HepG2 (cell line): ENCODE data around the gene C16orf54. TPM values are rescaled to one million over a fixed set of nuclear protein-coding genes. Genes with fewer than 3 reads are reported as not detected.

Experiments used
- ETV5 ChIP-seq: IDR thresholded peaks from 2 replicates; pipeline ENCODE4 v1.6.1; 2018; ENCODE audit warnings: missing biosample characterization, missing genetic modification reagents, inconsistent platforms, borderline replicate concordance
- FOXJ3 ChIP-seq: sonication (generic); formaldehyde crosslinking; IDR thresholded peaks from 2 replicates; pipeline ENCODE4 v1.4.0; 2020; ENCODE audit warnings: missing genetic modification reagents, mild to moderate bottlenecking, borderline replicate concordance
- GLI4 ChIP-seq: sonication (generic); formaldehyde crosslinking; IDR thresholded peaks from 2 replicates; pipeline ENCODE4 v1.5.1; 2020; ENCODE audit warnings: missing genetic modification reagents, mild to moderate bottlenecking, moderate library complexity, borderline replicate concordance
- HNF1B ChIP-seq: sonication (generic); formaldehyde crosslinking; IDR thresholded peaks from 2 replicates; pipeline ENCODE4 v1.5.1; 2020; ENCODE audit warnings: mild to moderate bottlenecking, moderate library complexity, missing genetic modification reagents
- HNF4G ChIP-seq, 2 experiments: sonication (generic) in 1 of 2; formaldehyde crosslinking in 1 of 2; IDR thresholded peaks; 2 replicates each; pipeline versions ENCODE4 v1.4.0 to v1.6.1; 2011 to 2020; ENCODE audit warnings: borderline replicate concordance in 2 of 2, low read depth in 2 of 2, mild to moderate bottlenecking in 2 of 2, low read length in 1 of 2, missing genetic modification reagents in 1 of 2, moderate library complexity in 1 of 2
- HOXA3 ChIP-seq: sonication (generic); formaldehyde crosslinking; IDR thresholded peaks from 2 replicates; pipeline ENCODE4 v1.5.0; 2020; ENCODE audit warnings: missing genetic modification reagents
- IKZF1 ChIP-seq: fragments of 450-650 bp; IDR thresholded peaks from 2 replicates; pipeline ENCODE4 v1.7.1; 2016
- IKZF4 ChIP-seq: sonication (generic); formaldehyde crosslinking; IDR thresholded peaks from 2 replicates; pipeline ENCODE4 v1.5.1; 2020; ENCODE audit warnings: borderline replicate concordance, mild to moderate bottlenecking, low read depth, missing genetic modification reagents; ENCODE audit errors: not compliant biosample characterization
- JDP2 ChIP-seq: sonication (generic); formaldehyde crosslinking; IDR thresholded peaks from 2 replicates; pipeline ENCODE4 v1.8.1; 2022; ENCODE audit warnings: missing genetic modification reagents, borderline replicate concordance
- MLX ChIP-seq: IDR thresholded peaks from 2 replicates; pipeline ENCODE4 v1.6.1; 2016
- ONECUT2 ChIP-seq: sonication (generic); formaldehyde crosslinking; IDR thresholded peaks from 2 replicates; pipeline ENCODE4 v1.4.0; 2020; ENCODE audit warnings: missing genetic modification reagents
- SNAI1 ChIP-seq: sonication (generic); formaldehyde crosslinking; IDR thresholded peaks from 2 replicates; pipeline ENCODE4 v1.5.0; 2020; ENCODE audit warnings: mild to moderate bottlenecking, missing genetic modification reagents, borderline replicate concordance
- XRCC5 ChIP-seq: fragments of 200-400 bp; formaldehyde crosslinking; optimal IDR thresholded peaks from 2 replicates; pipeline ENCODE3; 2017; ENCODE audit warnings: mild to moderate bottlenecking, low read length
- ZFX ChIP-seq: sonication (generic); formaldehyde crosslinking; IDR thresholded peaks from 2 replicates; pipeline ENCODE4 v1.4.0; 2020; ENCODE audit warnings: mild to moderate bottlenecking, low read depth, missing genetic modification reagents, moderate library complexity
- ZKSCAN1 ChIP-seq: fragments of 150-350 bp; IDR thresholded peaks from 2 replicates; pipeline ENCODE4 v1.6.1; 2014; ENCODE audit warnings: low read length
- ZNF367 ChIP-seq: sonication (generic); formaldehyde crosslinking; IDR thresholded peaks from 2 replicates; pipeline ENCODE4 v1.4.0; 2020; ENCODE audit warnings: missing genetic modification reagents, borderline replicate concordance
- ZNF614 ChIP-seq: IDR thresholded peaks from 2 replicates; pipeline ENCODE4 v1.6.1; 2018; ENCODE audit warnings: missing biosample characterization, missing genetic modification reagents, inconsistent platforms, borderline replicate concordance
- ZNF746 ChIP-seq: sonication (generic); formaldehyde crosslinking; IDR thresholded peaks from 2 replicates; pipeline ENCODE4 v1.8.0; 2022; ENCODE audit warnings: mild to moderate bottlenecking, missing genetic modification reagents
- ZNF83 ChIP-seq: sonication (generic); formaldehyde crosslinking; IDR thresholded peaks from 2 replicates; pipeline ENCODE4 v1.4.0; 2020; ENCODE audit warnings: missing genetic modification reagents, mild to moderate bottlenecking, borderline replicate concordance
- ZSCAN29 ChIP-seq: sonication (generic); formaldehyde crosslinking; conservative IDR thresholded peaks from 2 replicates; pipeline ENCODE4 v1.4.0; 2020; ENCODE audit warnings: mild to moderate bottlenecking, missing genetic modification reagents
- ZSCAN9 ChIP-seq: IDR thresholded peaks from 2 replicates; pipeline ENCODE4 v1.6.1; 2016; ENCODE audit warnings: borderline replicate concordance
- polyA plus RNA-seq, 8 experiments: library from polyadenylated mRNA; depleted of rRNA in 3 of 8; stranded (reverse) in 7 of 8; unstranded in 1 of 8; fragments of >200 nt; fragmentation: Illumina TruSeq in 4 of 8; extraction: Trizol in 4 of 8; gene quantifications; 2 replicates each; pipeline versions ENCODE4 v1.2.1 to v1.2.3, GENCODE V29; 2011 to 2016; ENCODE audit warnings: low read depth in 4 of 8, missing spikeins in 1 of 8, mixed read lengths in 1 of 8; ENCODE audit not compliant: insufficient read depth in 1 of 8
- total RNA-seq, 5 experiments: library from RNA; depleted of rRNA; stranded (reverse); fragments of >200 nt; fragmentation: Illumina TruSeq; extraction: Trizol; gene quantifications; 2 replicates each; pipeline ENCODE4 v1.2.3, GENCODE V29; 2016; ENCODE audit warnings: low read depth in 1 of 5
- TF ChIP-seq, protein P1 (sequence below): sonication (generic); formaldehyde crosslinking; IDR thresholded peaks from 2 replicates; pipeline ENCODE4 v1.4.0; 2020; ENCODE audit warnings: mild to moderate bottlenecking, missing genetic modification reagents, borderline replicate concordance

The C16orf54 gene
- total and polyA plus RNA-seq, 2 of the 13 experiments (the other 11 are each of a cell fraction or from before 2014, with no cell fraction given) = not detected

DNA sequence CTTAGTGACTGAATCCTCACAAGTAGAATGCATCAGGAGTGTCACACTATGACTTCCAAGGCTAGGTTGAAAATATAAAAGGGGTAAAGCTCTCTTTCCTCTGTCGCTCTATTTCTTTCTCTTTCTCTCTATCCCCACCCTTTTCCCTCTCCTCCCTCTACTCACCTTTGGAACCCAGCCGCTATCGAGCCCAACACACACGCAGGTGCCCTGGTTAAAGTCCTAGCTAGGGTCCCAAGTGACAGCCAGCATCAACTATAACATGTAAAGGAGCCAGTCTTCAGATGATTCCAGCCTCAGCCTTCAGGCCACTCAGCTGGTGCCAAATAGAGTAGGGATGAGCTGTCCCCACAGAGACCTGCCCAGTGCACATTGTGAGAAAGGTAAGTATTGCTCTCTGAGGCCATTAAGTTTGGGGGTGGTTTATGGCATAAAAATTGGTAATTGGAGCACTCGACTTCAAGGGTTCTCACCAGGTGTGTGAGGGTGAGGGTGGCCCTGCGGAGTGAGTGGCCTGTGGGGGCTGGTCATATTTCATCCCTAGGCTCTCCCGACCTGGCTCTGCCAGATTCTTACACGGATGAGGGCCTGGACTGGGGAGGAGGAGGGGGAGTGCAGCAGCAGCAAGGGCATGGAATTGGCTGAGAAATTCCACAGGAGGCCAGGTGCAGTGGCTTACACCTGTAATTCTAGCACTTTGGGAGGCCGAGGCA, 14.9 kb upstream of the C16orf54 start (continued):
- TF ChIP-seq ONECUT2 (CRISPR knock-in tag) = no peak
- TF ChIP-seq ZNF83 (CRISPR knock-in tag) = no peak
- 0 out of 2 replicates have a peak, but pooled peaks have one; percentile 11 for TF ChIP-seq ZNF614 (CRISPR knock-in tag)
- no peak for TF ChIP-seq ZNF367 (CRISPR knock-in tag)
- TF ChIP-seq ZSCAN29 = no peak; the same call in 1 of the 2 replicates
- TF ChIP-seq JDP2 (CRISPR knock-in tag) = no peak
- no peak for TF ChIP-seq GLI4 (CRISPR knock-in tag)
- no peak for TF ChIP-seq IKZF4
- TF ChIP-seq MLX (CRISPR knock-in tag) = no peak
- no peak for TF ChIP-seq ZSCAN9 (CRISPR knock-in tag)
- peak; percentile 41 for TF ChIP-seq XRCC5
- TF ChIP-seq ZKSCAN1 = no peak
- TF ChIP-seq IKZF1 = no peak
- TF ChIP-seq HNF1B (CRISPR knock-in tag) = 0 out of 2 replicates have a peak, but pooled peaks have one; percentile 39
- TF ChIP-seq HNF4G (IDR thresholded peaks at IDR 0.05; ENCODE audit: borderline replicate concordance, low read depth, low read length) = peak; percentile 76
- no peak for TF ChIP-seq HNF4G (CRISPR knock-in tag; IDR thresholded peaks at IDR 0.05; ENCODE audit: borderline replicate concordance, low read depth)
- peak; percentile 11; the same call in 1 of the 2 replicates for TF ChIP-seq HOXA3 (CRISPR knock-in tag)
- peak; percentile 29; the same call in 1 of the 2 replicates for TF ChIP-seq ZFX
- no peak for TF ChIP-seq ETV5 (CRISPR knock-in tag)
- 0 out of 2 replicates have a peak, but pooled peaks have one; percentile 48 for TF ChIP-seq SNAI1 (CRISPR knock-in tag)
- TF ChIP-seq, protein P1, sequence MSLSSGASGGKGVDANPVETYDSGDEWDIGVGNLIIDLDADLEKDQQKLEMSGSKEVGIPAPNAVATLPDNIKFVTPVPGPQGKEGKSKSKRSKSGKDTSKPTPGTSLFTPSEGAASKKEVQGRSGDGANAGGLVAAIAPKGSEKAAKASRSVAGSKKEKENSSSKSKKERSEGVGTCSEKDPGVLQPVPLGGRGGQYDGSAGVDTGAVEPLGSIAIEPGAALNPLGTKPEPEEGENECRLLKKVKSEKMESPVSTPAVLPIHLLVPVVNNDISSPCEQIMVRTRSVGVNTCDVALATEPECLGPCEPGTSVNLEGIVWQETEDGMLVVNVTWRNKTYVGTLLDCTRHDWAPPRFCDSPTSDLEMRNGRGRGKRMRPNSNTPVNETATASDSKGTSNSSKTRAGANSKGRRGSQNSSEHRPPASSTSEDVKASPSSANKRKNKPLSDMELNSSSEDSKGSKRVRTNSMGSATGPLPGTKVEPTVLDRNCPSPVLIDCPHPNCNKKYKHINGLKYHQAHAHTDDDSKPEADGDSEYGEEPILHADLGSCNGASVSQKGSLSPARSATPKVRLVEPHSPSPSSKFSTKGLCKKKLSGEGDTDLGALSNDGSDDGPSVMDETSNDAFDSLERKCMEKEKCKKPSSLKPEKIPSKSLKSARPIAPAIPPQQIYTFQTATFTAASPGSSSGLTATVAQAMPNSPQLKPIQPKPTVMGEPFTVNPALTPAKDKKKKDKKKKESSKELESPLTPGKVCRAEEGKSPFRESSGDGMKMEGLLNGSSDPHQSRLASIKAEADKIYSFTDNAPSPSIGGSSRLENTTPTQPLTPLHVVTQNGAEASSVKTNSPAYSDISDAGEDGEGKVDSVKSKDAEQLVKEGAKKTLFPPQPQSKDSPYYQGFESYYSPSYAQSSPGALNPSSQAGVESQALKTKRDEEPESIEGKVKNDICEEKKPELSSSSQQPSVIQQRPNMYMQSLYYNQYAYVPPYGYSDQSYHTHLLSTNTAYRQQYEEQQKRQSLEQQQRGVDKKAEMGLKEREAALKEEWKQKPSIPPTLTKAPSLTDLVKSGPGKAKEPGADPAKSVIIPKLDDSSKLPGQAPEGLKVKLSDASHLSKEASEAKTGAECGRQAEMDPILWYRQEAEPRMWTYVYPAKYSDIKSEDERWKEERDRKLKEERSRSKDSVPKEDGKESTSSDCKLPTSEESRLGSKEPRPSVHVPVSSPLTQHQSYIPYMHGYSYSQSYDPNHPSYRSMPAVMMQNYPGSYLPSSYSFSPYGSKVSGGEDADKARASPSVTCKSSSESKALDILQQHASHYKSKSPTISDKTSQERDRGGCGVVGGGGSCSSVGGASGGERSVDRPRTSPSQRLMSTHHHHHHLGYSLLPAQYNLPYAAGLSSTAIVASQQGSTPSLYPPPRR = peak; percentile 19; the same call in 1 of the 2 replicates
- TF ChIP-seq ZNF746 (CRISPR knock-in tag) = no peak
- no peak for TF ChIP-seq FOXJ3 (CRISPR knock-in tag)
